Measurements from ENCODE around the gene ADAM11.

GRCh38 chr17:44749980-44750318 is 8.8 kb upstream of the ADAM11 start:
- TF ChIP-seq, protein P1, sequence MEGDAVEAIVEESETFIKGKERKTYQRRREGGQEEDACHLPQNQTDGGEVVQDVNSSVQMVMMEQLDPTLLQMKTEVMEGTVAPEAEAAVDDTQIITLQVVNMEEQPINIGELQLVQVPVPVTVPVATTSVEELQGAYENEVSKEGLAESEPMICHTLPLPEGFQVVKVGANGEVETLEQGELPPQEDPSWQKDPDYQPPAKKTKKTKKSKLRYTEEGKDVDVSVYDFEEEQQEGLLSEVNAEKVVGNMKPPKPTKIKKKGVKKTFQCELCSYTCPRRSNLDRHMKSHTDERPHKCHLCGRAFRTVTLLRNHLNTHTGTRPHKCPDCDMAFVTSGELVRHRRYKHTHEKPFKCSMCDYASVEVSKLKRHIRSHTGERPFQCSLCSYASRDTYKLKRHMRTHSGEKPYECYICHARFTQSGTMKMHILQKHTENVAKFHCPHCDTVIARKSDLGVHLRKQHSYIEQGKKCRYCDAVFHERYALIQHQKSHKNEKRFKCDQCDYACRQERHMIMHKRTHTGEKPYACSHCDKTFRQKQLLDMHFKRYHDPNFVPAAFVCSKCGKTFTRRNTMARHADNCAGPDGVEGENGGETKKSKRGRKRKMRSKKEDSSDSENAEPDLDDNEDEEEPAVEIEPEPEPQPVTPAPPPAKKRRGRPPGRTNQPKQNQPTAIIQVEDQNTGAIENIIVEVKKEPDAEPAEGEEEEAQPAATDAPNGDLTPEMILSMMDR (IDR thresholded peaks at IDR 0.05): no peak
- TF ChIP-seq POLR2A (IDR thresholded peaks at IDR 0.05): no peak
